ENCODE results near the gene STKLD1.

DNA sequence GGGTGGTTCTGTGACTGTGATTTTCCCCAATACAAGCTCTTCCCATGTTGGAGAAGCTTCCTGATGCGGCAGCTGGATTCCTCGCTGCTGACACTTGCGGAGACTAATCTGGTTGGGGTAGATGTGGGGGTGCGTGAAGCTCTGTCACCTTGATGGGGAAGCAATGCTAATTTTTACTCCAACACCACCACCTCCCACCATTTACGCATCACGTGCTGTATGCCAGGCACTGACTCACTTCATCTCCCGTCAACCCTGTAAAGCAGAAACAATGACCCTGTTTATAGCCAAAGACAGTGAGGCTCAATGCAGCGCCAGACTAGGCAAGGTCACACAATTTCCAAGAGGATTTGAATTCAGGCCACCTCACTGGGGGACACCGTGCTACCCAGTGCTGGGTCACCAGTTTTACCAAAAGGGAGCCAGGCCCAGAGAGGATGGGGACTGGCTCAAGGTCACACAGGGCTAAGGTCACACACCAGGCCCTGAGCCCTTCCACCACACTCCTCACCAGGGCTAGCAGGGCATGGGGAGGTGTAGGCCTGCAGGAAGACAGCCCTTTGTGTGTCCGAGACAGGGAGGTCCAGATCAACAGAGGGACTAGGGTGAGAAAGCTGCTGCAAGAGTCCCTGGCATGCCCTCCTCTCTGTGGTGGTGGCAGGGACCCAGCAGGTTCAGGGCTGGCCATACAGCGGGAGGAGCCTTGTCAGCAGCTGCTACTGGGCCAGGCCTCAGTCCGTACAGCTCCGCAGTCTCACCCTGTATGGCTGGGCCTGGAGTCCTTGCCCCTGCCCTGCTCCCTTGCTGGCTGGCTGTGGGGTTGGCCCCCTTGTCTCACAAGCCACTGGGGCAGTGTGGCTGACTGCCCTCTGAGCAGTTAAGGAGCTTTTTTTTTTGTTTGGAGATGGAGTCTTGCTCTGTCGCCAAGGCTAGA, 3.3 kb downstream of the STKLD1 start:
- TF ChIP-seq, protein P1, sequence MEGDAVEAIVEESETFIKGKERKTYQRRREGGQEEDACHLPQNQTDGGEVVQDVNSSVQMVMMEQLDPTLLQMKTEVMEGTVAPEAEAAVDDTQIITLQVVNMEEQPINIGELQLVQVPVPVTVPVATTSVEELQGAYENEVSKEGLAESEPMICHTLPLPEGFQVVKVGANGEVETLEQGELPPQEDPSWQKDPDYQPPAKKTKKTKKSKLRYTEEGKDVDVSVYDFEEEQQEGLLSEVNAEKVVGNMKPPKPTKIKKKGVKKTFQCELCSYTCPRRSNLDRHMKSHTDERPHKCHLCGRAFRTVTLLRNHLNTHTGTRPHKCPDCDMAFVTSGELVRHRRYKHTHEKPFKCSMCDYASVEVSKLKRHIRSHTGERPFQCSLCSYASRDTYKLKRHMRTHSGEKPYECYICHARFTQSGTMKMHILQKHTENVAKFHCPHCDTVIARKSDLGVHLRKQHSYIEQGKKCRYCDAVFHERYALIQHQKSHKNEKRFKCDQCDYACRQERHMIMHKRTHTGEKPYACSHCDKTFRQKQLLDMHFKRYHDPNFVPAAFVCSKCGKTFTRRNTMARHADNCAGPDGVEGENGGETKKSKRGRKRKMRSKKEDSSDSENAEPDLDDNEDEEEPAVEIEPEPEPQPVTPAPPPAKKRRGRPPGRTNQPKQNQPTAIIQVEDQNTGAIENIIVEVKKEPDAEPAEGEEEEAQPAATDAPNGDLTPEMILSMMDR (IDR thresholded peaks at IDR 0.05): no peak
- no peak for TF ChIP-seq POLR2A (IDR thresholded peaks at IDR 0.05)

Data from body of pancreas (tissue), 4 donors.